Measurements from ENCODE around the gene INPP5A.

- TF ChIP-seq CTCF (IDR thresholded peaks at IDR 0.05) = no peak
- no peak for TF ChIP-seq EZH2 (IDR thresholded peaks at IDR 0.05; ENCODE audit: borderline replicate concordance, insufficient read depth, low read depth, low read length, poor library complexity, severe bottlenecking)
Measured at GRCh38 chr10:132708936-132709335, 171.3 kb downstream of the INPP5A start.
